Measurements from ENCODE around the gene SPEM3.

DNA sequence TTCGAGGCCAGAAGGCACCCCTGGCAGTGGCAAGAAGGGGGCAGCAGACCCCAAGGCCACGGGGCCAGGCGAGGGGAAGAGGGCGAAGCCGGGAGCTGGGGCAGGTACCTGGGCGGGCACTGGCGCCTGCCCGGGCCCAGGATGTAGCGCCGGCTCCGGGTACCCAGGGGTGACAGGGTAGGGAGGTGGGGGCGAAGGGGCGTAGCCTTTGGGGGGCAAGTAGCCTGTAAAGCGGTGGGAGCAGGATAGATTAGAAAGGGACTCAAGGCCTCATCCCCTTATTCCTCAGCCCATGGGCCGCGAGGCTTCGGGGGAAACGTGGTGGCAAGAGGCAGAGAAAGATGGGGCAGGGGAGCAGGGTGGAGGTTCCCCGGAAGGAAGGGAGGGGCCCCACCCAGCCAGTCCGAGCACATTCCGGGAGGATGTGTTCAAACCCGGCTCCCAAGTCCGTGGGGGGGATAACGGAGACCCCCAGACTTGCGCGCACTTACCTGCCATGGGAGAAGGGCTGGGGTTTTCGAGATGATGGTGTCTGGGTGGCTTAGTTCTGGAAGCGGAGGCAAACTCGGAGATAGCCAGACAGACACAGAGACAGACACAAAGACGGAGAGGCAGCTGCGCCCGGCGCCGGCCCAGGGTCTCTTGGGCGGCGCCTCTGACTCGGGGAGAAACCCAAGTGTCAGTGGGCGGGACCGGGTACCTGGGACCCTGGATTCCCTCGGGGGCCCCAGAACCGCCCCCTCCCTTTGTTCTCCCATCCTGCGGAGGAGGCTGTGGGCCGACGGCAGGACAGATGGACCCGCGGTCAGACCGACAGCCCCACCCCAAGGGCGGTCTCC, 34.8 kb upstream of the SPEM3 start:
- no peak for TF ChIP-seq EZH2 (IDR thresholded peaks at IDR 0.05; ENCODE audit: insufficient read depth, poor library complexity, severe bottlenecking)
- TF ChIP-seq EZH2phosphoT487 (IDR thresholded peaks at IDR 0.05; ENCODE audit: insufficient read depth, low read depth): no peak
